GM19463 (cell line): ENCODE results near the gene PARVB.
"Not testable (repeated sequence)": the region's sequence is repeated elsewhere in the genome, so short reads cannot be mapped to it uniquely, and the experiment has no call there.

Experiments
- ATAC-seq: cut with Tn5 transposase; IDR thresholded peaks from one replicate; pipeline ENCODE4 v1.9.1; 2021; ENCODE audit warnings: mild to moderate bottlenecking, moderate library complexity; ENCODE audit not compliant: unreplicated experiment

PARVB gene

DNA sequence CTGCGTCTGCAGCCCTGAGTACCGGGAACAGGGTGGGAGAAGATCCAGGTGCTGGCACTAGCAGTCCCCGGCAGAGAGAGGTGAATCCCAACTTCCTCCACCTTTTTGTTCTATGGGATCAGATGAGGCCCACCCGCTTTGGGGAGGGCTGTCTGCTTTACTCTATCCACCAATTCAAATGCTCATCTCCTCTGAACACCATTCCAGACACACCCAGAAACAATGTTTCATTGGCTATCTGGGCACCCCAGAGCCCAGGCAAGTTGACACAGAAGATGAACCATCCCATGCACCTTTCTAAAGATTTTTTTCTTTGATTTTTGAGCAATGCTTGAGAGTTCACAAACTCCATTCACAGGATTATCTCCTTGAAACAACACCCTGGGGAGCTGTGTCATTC lies 78.0 kb downstream of the PARVB start:
- ATAC-seq: no peak

GRCh38 chr22:44102856-44103255 lies 78.8 kb downstream of the PARVB start:
- no peak for ATAC-seq

GRCh38 chr22:44103735-44104480 lies 79.8 kb downstream of the PARVB start:
- ATAC-seq: no peak

DNA sequence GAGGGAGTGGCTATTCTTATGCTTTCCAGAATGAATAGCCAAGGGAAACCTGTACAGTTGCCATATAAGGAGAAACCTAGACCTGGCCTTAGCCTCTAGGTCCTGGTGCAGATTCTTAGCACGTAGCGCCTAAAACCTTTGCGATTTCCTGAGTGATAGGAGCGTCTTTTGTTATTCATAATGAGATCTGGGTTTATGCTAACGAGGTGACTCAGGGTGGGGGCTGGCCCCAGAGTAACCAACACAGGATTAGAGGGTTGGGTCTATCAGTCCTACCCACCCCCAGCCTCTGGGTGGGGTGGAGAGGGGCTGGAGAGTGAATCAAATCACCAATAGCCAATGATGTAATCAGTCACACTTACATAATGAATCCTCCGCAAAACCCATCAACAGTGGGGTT lies 83.2 kb downstream of the PARVB start:
- no peak for ATAC-seq

- ATAC-seq: no peak
Measured at GRCh38 chr22:44108076-44108475, 84.0 kb downstream of the PARVB start.

GRCh38 chr22:44108806-44109385 lies 84.8 kb downstream of the PARVB start:
- no peak for ATAC-seq

- ATAC-seq: no peak
Measured at GRCh38 chr22:44109416-44109815, 85.3 kb downstream of the PARVB start.

GRCh38 chr22:44110656-44111055 lies 86.6 kb downstream of the PARVB start:
- ATAC-seq: not testable (repeated sequence)

DNA sequence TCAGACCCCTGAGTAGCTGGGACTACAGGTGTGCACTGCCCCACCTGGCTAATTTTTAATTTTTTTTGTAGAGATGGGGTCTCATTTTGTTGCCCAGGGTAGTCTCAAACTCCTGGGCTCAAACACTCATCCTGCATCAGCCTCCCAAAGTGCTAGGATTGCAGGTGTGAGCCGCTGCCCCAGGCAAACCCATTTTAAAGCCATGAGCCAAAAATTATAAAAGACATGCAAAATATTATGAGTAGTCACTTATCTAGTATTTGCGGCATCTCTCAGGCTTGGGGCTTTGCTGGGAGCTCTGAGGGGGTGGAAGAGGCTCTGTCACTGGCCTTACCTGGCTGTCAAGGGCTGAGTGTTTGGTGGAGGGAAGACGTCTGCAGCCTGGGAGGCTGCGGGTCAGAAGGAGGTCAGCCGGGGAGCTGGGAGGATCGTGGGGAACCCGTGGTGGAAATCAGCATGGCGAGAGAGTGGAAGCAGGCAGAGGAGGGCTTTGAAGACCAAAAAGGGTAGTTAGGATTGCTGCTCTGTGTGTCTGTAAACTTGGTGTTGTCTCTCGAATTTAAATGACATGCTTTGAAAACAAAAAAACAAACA lies 87.6 kb downstream of the PARVB start:
- ATAC-seq: no peak

GRCh38 chr22:44112191-44112590 lies 88.1 kb downstream of the PARVB start:
- ATAC-seq: no peak

DNA sequence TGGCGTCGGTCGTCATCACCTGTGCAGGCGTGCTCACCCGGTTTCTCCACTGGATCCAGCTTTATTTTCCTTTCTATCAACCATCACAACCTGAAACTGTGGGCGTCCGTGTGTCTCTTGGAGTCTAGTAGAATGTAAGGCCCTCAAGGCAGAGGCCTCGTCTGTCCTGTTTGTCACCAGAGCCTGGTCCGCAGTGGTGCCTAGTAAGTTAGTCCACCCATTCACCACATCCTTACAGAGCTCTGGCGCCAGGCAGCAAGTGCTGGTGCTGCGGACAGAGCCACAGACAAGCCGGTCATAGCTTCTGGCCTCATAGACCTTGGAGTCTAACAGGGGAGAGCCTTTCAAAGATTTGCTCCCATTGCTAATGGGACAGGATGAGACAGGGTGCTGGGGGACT lies 92.2 kb downstream of the PARVB start:
- ATAC-seq: no peak

GRCh38 chr22:44116755-44117684 lies 92.9 kb downstream of the PARVB start:
- no peak for ATAC-seq

DNA sequence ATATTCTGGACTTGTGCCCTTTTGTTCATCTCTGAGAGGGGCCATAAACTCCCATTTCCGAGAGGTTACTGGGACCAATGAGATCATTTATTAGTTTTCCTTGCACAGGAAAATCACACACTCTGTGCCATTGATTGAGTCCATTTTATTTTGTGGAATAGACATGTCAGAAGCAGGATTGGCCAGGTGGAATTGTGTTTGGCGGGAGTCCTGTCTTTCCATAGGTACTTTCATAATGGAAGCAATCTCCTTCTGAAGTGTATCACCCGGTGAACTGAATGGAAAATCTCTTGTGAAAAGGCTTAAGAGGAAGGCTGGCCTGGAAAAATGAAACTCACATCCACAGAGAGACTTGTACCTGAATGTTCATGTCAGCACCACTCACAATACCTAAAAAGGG lies 93.6 kb downstream of the PARVB start:
- ATAC-seq: no peak

DNA sequence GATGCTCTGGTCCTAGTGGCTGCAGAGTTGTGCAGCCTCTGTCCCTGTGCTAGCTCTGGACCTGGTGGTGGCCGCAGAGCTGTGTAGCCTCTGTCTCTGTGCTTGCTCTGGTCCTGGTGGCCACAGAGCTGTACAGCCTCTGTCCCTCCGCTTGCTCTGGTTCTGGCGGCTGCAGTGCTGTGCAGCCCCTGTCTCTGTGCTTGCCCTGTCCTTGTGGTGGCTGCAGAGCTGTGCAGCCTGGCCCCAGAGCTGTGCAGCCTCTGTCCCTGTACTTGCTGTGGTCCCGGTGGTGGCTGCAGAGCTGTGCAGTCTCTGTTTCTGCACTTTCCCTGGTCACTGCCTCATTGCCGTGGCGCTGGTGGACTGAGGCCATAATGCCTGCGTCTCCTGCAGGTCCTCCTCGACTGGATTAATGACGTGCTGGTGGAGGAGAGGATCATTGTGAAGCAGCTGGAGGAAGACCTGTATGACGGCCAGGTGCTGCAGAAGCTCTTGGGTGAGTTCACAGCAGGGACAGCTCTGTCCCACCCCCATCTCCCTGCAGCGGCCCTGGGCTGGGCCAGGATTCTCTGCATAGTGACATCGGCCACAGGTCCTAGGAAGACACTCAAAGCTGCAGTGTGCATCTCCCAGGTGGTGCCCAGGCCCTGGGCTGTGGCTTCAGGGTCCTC lies 94.7 kb downstream of the PARVB start:
- no peak for ATAC-seq

DNA sequence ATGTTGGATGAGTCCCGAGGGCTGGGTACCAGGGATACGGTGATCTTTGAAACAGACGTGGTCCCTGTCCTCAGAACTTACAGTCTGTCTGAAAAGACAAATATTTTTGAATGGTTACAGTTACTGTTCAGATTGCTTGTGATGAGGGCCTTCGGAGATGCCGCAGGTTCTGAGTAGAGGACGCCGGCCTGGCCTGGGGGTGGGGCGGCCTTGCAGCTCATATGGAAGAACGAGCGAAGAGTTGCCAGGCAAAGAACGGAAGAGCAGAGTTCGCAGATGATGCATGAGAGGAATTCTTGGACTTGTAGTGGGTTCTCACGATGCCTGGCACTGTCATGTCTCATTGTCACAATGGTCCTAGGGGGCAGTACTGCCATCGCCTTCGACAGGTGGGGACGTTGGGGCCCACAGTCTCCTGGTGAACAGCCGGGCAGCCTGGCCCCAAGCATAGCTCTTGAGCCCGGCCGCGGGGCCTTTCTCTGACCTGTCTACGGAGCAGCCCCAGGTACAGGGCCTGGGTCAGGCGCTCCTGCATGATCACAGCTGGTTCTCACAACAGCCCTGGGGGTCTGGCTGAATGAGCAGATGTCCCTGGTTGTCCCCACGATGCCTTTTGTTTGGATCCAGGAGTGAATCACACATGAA lies 95.7 kb downstream of the PARVB start:
- no peak for ATAC-seq

- no peak for ATAC-seq
Measured at GRCh38 chr22:44120314-44120704, 96.2 kb downstream of the PARVB start.

DNA sequence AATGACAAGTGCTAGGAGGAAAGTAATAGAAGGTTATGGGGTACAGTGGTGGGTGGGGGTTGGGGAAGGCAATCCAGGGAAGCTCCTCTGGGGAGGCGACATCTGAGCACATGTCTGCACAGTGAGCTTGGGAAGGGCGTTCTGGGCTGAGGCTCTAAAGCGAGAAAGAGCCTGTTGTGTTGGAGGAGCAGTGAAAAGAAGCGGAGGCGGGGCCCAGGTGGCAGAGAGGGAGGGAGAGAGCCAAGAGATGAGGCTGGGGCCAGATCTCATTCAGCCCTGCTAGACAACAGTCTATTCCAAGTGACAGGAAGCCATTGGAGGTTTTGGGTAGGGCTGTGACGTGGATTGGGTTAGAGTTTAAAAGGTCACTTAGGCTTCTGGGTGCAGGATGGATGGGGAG lies 101.3 kb downstream of the PARVB start:
- no peak for ATAC-seq

DNA sequence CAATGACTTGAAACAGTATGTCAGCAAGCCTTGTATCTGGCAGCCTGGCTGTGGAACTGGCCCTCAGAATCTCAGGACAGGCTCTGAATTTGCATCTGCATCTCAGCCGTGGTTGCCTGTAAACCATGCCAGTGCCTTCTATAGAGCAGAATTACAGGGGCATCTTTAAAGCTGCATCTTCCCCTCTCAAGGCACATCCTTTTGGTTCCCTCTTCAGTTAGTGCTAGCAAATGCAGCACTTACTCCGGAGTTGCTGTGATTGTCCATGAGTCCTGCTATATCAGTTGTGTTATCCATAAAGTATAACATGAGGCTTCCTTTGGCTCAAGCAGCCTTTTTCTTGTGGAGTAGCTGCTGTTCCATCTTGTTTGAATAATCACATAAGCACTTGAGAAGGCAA lies 102.7 kb downstream of the PARVB start:
- ATAC-seq: no peak

DNA sequence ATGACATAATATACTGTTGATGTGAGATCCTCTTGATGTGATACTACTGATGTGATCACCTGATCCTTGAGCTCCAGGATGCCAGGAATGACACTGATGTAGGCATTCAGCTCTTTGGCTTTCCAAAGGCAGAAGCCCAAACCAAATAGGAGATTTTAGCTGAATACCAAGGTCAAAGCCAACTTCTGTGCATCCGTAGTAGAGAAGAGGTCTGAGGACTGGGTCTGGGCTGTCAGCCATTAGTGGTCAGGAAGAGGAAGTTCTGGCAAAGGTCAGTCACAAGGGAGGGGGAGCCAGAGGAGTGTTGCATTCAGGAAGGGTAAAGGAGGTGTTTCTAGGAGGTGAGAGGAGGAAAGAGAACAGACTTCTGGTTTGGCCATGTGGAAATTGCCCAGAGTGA lies 103.3 kb downstream of the PARVB start:
- ATAC-seq: no peak

DNA sequence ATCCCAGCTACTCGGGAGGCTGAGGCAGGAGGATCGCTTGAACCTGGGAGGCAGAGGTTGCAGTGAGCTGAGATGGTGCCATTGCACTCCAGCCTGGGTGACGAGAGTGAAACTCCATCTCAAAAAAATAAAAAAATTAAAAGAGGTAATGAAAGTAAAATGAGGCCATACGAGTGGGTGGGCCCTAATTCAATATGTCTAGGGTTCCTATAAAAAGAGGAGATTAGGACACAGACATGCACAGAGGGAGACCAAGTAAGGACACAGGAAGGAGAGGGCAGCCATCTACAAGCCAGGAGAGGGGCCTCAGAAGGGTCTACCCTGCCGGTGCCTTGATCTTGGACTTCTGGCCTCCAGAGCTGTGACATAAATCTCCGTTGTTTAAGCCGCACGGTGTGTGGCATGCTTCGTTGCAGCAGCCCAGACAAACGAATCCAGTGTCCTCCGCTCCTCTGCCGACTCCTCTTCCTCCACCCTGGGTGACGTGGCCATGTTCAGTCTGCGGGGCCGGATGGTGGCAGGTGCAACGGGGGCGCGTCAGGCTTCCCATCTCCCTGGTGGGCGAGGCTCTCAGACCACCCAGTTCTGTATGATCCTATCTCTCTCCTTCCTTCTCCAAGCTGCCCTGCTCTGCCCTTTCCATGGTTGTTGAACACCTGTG lies 105.0 kb downstream of the PARVB start:
- no peak for ATAC-seq
